B cell (primary cell): ENCODE measurements around the gene FAM131B. TPM values are rescaled to one million over a fixed set of nuclear protein-coding genes. Genes with fewer than 3 reads are reported as not detected.

Experiments used
- ATAC-seq: fragments of 200-7000 bp; cut with Tn5 transposase; one replicate; pipeline ENCODE4 v1.10.0; 2021; ENCODE audit warnings: low read depth, mild to moderate bottlenecking, moderate number of reproducible peaks, moderate library complexity
- CTCF ChIA-PET: fragments of 350-600 bp; sonication (Branson Sonifier 250); formaldehyde crosslinking; loops from one replicate; lab custom pipeline; 2021; ENCODE audit warnings: antibody characterized with exemption, inconsistent platforms; lab: Charles Lee
- POLR2A ChIA-PET: fragments of 350-600 bp; sonication (Branson Sonifier 250); formaldehyde crosslinking; loops from one replicate; lab custom pipeline; 2021; ENCODE audit warnings: antibody characterized with exemption; lab: Charles Lee
- DNase-seq: peaks from one replicate; pipeline ENCODE4 v3.0.0; 2013
- H2AFZ ChIP-seq: 2 replicates; pipeline ENCODE4 v1.6.1; 2012; ENCODE audit warnings: mild to moderate bottlenecking, low read depth, low read length; ENCODE audit not compliant: insufficient read depth, poor library complexity, severe bottlenecking
- H3K27ac ChIP-seq, 2 donors: 1 replicate in 1 of 2; 2 replicates in 1 of 2; pipeline ENCODE4 v1.5.1; 2012 to 2013; ENCODE audit warnings: low read length in 2 of 2, mild to moderate bottlenecking in 2 of 2, moderate library complexity in 1 of 2
- H3K27me3 ChIP-seq, 4 experiments: fragments of 200-600 bp in 1 of 4; sonication (generic) in 1 of 4; replicated peaks in 1 of 4; 1 replicate in 2 of 4; 2 replicates in 2 of 4; pipeline versions ENCODE4 v1.6.1 to v1.7.0; 2013 to 2016; ENCODE audit warnings: low read length in 3 of 4, mild to moderate bottlenecking in 2 of 4, mixed read lengths in 1 of 4, moderate library complexity in 1 of 4; ENCODE audit not compliant: insufficient read depth in 4 of 4, control insufficient read depth in 3 of 4; ENCODE audit errors: control extremely low read depth in 1 of 4
- H3K36me3 ChIP-seq, 2 experiments: replicated peaks in 1 of 2; 1 replicate in 1 of 2; 2 replicates in 1 of 2; pipeline versions ENCODE4 v1.6.1 to v1.7.1; 2013; ENCODE audit warnings: low read length in 1 of 2; ENCODE audit not compliant: insufficient read depth in 2 of 2, control insufficient read depth in 1 of 2; ENCODE audit errors: control extremely low read depth in 1 of 2, extremely low read depth in 1 of 2
- H3K4me1 ChIP-seq, 2 donors: fragments of 200-600 bp in 1 of 2; sonication (generic) in 1 of 2; 1 replicate in 1 of 2; 2 replicates in 1 of 2; pipeline versions ENCODE4 v1.5.1 to v1.6.1; 2013 to 2017; ENCODE audit warnings: low read length in 2 of 2; ENCODE audit not compliant: control insufficient read depth in 2 of 2, insufficient read depth in 2 of 2
- H3K4me2 ChIP-seq: replicated peaks from 2 replicates; pipeline ENCODE3; 2012; ENCODE audit warnings: mild to moderate bottlenecking, low read depth, low read length; ENCODE audit not compliant: poor library complexity, severe bottlenecking
- H3K4me3 ChIP-seq, 5 experiments: fragments of 200-600 bp in 1 of 5; sonication (generic) in 1 of 5; 1 replicate in 3 of 5; 2 replicates in 2 of 5; pipeline versions ENCODE4 v1.5.1 to v1.7.0; 2011 to 2016; ENCODE audit warnings: low read length in 4 of 5, mild to moderate bottlenecking in 4 of 5, low read depth in 2 of 5, control low read depth in 1 of 5, moderate library complexity in 1 of 5; ENCODE audit not compliant: insufficient read depth in 1 of 5; ENCODE audit errors: control extremely low read depth in 1 of 5, extremely low read depth in 1 of 5
- H3K79me2 ChIP-seq: fragments of 200-600 bp; sonication (generic); one replicate; pipeline ENCODE4 v1.6.0; 2016; ENCODE audit warnings: low read length; ENCODE audit not compliant: control insufficient read depth, insufficient read depth
- H3K9ac ChIP-seq: fragments of 200-600 bp; sonication (generic); 2 replicates; pipeline ENCODE4 v1.6.1; 2017; ENCODE audit warnings: mild to moderate bottlenecking, low read length, moderate library complexity
- H3K9me3 ChIP-seq, 3 donors: one replicate each; pipeline versions ENCODE4 v1.6.1 to v1.7.1; 2013; ENCODE audit warnings: low read length in 2 of 3; ENCODE audit not compliant: control insufficient read depth in 2 of 3, insufficient read depth in 1 of 3; ENCODE audit errors: control extremely low read depth in 1 of 3
- H4K20me1 ChIP-seq: 2 replicates; pipeline ENCODE4 v1.6.0; 2012; ENCODE audit warnings: mild to moderate bottlenecking, low read length; ENCODE audit not compliant: insufficient read depth, control insufficient read depth, poor library complexity, severe bottlenecking
- H3K27ac Mint-ChIP-seq: one replicate; pipeline ENCODE4 v1.8.0; 2021; ENCODE audit warnings: mixed read lengths
- H3K27me3 Mint-ChIP-seq: one replicate; pipeline ENCODE4 v1.8.0; 2021; ENCODE audit warnings: mixed read lengths
- H3K4me1 Mint-ChIP-seq: one replicate; pipeline ENCODE4 v1.8.0; 2021; ENCODE audit warnings: mixed read lengths
- H3K4me3 Mint-ChIP-seq: one replicate; pipeline ENCODE4 v1.8.0; 2021; ENCODE audit warnings: mixed read lengths
- H3K9me3 Mint-ChIP-seq: one replicate; pipeline ENCODE4 v1.8.0; 2022; ENCODE audit warnings: mixed read lengths; ENCODE audit not compliant: insufficient read depth
- EZH2 ChIP-seq: IDR thresholded peaks from 2 replicates; pipeline ENCODE4 v1.6.1; 2012; ENCODE audit warnings: borderline replicate concordance, low read depth, mild to moderate bottlenecking, moderate library complexity, low read length; ENCODE audit not compliant: insufficient read depth, poor library complexity, severe bottlenecking
- WGBS: methylation state at CpG from one replicate; pipeline ENCODE4 v1.1.5; 2013; ENCODE audit warnings: missing lambda C conversion rate; ENCODE audit not compliant: insufficient coverage; 5-methylcytosine and 5-hydroxymethylcytosine counted together
- intact Hi-C: fragments of 100-400 bp; cut with micrococcal nuclease; formaldehyde crosslinking; loops from one replicate; pipeline ENCODE4 v1.10.0; 2022
- polyA plus RNA-seq: library from polyadenylated mRNA; depleted of rRNA; stranded (reverse); fragments of >200 nt; gene quantifications from 2 replicates; pipeline ENCODE4 v1.2.3, GENCODE V29; 2012
- total RNA-seq, 2 donors: library from RNA; stranded (reverse); fragments of 120-200 nt in 1 of 2; gene quantifications; 1 replicate in 1 of 2; 2 replicates in 1 of 2; pipeline versions ENCODE4 v1.2.3 to v1.2.4, GENCODE V29; 2013 to 2022
- TF ChIP-seq, protein P1 (sequence below): fragments of 200-600 bp; IDR thresholded peaks from one replicate; pipeline ENCODE4 v1.8.0; 2022; ENCODE audit warnings: antibody characterized with exemption, mild to moderate bottlenecking

Gene FAM131B
- total and polyA plus RNA-seq, 2 donors (not counting 1 experiment from before 2014, with no cell fraction given), result 0.05 TPM; not detected in 1

DNA sequence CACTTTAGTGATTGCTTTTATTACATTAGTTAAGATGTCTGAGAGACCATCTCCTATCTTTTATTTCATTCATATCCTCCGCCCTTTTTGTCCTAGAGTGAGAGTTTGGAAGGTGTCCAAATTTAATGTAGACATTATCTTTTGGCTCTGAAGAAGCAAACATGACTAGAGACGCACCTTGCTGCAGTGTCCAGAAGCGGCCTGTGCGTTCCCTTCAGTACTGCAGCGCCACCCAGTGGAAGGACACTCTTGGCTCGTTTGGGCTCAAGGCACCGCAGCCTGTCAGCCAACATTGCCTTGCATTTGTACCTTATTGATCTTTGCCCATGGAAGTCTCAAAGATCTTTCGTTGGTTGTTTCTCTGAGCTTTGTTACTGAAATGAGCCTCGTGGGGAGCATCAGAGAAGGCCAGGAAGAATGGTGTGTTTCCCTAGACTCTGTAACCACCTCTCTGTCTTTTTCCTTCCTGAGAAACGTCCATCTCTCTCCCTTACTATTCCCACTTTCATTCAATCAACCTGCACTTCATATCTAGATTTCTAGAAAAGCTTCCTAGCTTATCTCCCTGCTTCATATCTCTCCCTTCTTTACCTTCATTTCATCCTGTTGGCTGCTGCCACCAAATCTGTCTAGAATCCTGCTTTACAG is 57.0 kb downstream of the FAM131B start:
- H3K27me3 ChIP-seq, result no peaks in the 10 kb centered on the region
- Mint-ChIP-seq H3K4me1 (peaks cover 11% of the 10 kb centered on the region), H3K27me3 (no peaks in the 10 kb centered on the region), H3K4me3 (no peak overlapping the region), H3K9me3 (no peaks in the 10 kb centered on the region), H3K27ac (no peak overlapping the region)
- ATAC-seq (peak; percentile 61), DNase-seq (peak; percentile 57)
- TF ChIP-seq, protein P1, sequence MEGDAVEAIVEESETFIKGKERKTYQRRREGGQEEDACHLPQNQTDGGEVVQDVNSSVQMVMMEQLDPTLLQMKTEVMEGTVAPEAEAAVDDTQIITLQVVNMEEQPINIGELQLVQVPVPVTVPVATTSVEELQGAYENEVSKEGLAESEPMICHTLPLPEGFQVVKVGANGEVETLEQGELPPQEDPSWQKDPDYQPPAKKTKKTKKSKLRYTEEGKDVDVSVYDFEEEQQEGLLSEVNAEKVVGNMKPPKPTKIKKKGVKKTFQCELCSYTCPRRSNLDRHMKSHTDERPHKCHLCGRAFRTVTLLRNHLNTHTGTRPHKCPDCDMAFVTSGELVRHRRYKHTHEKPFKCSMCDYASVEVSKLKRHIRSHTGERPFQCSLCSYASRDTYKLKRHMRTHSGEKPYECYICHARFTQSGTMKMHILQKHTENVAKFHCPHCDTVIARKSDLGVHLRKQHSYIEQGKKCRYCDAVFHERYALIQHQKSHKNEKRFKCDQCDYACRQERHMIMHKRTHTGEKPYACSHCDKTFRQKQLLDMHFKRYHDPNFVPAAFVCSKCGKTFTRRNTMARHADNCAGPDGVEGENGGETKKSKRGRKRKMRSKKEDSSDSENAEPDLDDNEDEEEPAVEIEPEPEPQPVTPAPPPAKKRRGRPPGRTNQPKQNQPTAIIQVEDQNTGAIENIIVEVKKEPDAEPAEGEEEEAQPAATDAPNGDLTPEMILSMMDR, result peak; percentile 69
- TF ChIP-seq EZH2, result no peak
- H3K9me3 ChIP-seq, result peaks cover 0 to 3% (median 0%) of the 10 kb centered on the region in 3 donors
- H3K9ac ChIP-seq, result no peak overlapping the region
- WGBS, result 86% methylated on average over 8 of the region's 10 CpGs
- H3K4me2 ChIP-seq, result no peak overlapping the region
- no peak overlapping the region for H3K27ac ChIP-seq
- H3K4me3 ChIP-seq, result no peak overlapping the region
- intact Hi-C loops, result loop anchor here (1.0 kb wide), 1 partner anchor 65 kb away; no protein-coding TSS in a partner anchor
- H3K79me2 ChIP-seq, result peaks cover 6% of the 10 kb centered on the region
- H3K36me3 ChIP-seq, result peaks cover 12 to 75% of the 10 kb centered on the region in 2 experiments
- H3K4me1 ChIP-seq, result peaks cover 4% of the 10 kb centered on the region in 2 donors
- CTCF ChIA-PET, result interaction anchor here (0.7 to 3.8 kb wide), 10 partner anchors 9 to 111 kb away, joined by 3 to 36 read pairs (median 4); partner anchors contain the start of gene CASP2
- H2AFZ ChIP-seq, result no peak overlapping the region
- peaks cover 17% of the 10 kb centered on the region for H4K20me1 ChIP-seq
- POLR2A ChIA-PET, result no interaction called here

DNA sequence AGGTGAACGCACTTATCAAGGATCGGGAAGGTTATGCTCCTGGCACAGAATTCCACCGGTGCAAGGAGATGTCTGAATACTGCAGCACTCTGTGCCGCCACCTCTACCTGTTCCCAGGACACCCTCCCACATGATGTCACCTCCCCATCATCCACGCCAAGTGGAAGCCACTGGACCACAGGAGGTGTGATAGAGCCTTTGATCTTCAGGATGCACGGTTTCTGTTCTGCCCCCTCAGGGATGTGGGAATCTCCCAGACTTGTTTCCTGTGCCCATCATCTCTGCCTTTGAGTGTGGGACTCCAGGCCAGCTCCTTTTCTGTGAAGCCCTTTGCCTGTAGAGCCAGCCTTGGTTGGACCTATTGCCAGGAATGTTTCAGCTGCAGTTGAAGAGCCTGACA is 57.6 kb downstream of the FAM131B start:
- peaks cover 6% of the 10 kb centered on the region for H3K4me1 Mint-ChIP-seq
- no peaks in the 10 kb centered on the region for H3K27me3 Mint-ChIP-seq
- WGBS, result 90% methylated on average over 5 of the region's 6 CpGs
- Histone ChIP-seq H3K4me2 (no peak overlapping the region), H2AFZ (no peak overlapping the region), H3K79me2 (peaks cover 9% of the 10 kb centered on the region), H3K9ac (no peak overlapping the region), H3K36me3 (peaks cover 12 to 81% of the 10 kb centered on the region in 2 experiments), H3K4me1 (no peaks in the 10 kb centered on the region), H3K27ac (no peak overlapping the region), H3K4me3 (no peak overlapping the region), H3K27me3 (no peaks in the 10 kb centered on the region), H4K20me1 (peaks cover 22% of the 10 kb centered on the region), H3K9me3 (peaks cover 0 to 3% (median 0%) of the 10 kb centered on the region in 3 donors)
- H3K4me3 Mint-ChIP-seq, result no peak overlapping the region
- DNase-seq (no peak), ATAC-seq (no peak)
- TF ChIP-seq, protein P1, result no peak
- TF ChIP-seq EZH2, result no peak
- ChIA-PET POLR2A (no interaction called here), CTCF (interaction anchor here (0.6 to 3.8 kb wide), 9 partner anchors 9 to 674 kb away, joined by 3 to 36 read pairs (median 3); partner anchors contain the start of gene CASP2)
- H3K9me3 Mint-ChIP-seq, result no peaks in the 10 kb centered on the region
- H3K27ac Mint-ChIP-seq, result no peak overlapping the region
- intact Hi-C loops, result loop anchor here (1.0 to 5.0 kb wide), 2 partner anchors 43 to 65 kb away; partner anchors contain the start of gene GSTK1
